GM23338 (cell line): ENCODE results near the gene SMARCC1.

ENCODE experiments used
- EZH2 ChIP-seq: fragments of 200-600 bp; sonication (generic); IDR thresholded peaks from one replicate; pipeline ENCODE4 v1.8.0; 2017; ENCODE audit warnings: antibody characterized with exemption, mild to moderate bottlenecking, low read depth; ENCODE audit not compliant: unreplicated experiment
- EZH2phosphoT487 ChIP-seq: fragments of 200-600 bp; sonication (generic); IDR thresholded peaks from one replicate; pipeline ENCODE4 v1.8.1; 2018; ENCODE audit warnings: antibody characterized with exemption; ENCODE audit not compliant: unreplicated experiment
- JUNB ChIP-seq: IDR thresholded peaks from one replicate; pipeline ENCODE4 v1.6.1; 2016; ENCODE audit warnings: antibody characterized with exemption; ENCODE audit not compliant: unreplicated experiment
- POLR2AphosphoS5 ChIP-seq: IDR thresholded peaks from 2 replicates; pipeline ENCODE4 v1.6.1; 2016; ENCODE audit warnings: antibody characterized with exemption, low read depth
- TF ChIP-seq, protein P1 (sequence below), 2 experiments: fragments of 200-600 bp in 1 of 2; sonication (generic) in 1 of 2; conservative IDR thresholded peaks; 2 replicates each; pipeline versions ENCODE4 v1.5.1 to v1.6.1; 2016 to 2017; ENCODE audit warnings: antibody characterized with exemption in 2 of 2, low read depth in 2 of 2, mild to moderate bottlenecking in 2 of 2, moderate library complexity in 1 of 2
- TF ChIP-seq, protein P2 (sequence below): IDR thresholded peaks from one replicate; pipeline ENCODE4 v1.6.1; 2018; ENCODE audit warnings: antibody characterized with exemption; ENCODE audit not compliant: unreplicated experiment

DNA sequence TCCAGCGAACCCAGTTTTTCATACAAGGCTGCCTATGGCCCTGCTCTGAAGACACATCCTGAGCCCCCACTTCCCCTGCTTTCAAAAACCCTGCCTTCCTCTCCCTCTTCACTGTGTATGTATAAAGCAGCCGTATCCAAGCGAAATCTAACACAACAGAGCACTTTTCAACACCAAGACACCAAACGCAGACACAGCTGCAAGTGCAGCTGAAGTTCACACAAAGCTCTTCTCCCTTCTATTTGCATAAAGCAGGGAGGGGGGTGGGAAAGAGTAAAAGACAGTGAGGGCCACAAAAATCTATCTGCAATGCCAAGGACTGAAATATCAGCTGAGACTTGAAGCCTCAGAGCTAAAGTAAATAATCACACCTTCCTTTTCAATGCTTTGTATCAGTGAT is 168.0 kb downstream of the SMARCC1 start:
- TF ChIP-seq, protein P1, sequence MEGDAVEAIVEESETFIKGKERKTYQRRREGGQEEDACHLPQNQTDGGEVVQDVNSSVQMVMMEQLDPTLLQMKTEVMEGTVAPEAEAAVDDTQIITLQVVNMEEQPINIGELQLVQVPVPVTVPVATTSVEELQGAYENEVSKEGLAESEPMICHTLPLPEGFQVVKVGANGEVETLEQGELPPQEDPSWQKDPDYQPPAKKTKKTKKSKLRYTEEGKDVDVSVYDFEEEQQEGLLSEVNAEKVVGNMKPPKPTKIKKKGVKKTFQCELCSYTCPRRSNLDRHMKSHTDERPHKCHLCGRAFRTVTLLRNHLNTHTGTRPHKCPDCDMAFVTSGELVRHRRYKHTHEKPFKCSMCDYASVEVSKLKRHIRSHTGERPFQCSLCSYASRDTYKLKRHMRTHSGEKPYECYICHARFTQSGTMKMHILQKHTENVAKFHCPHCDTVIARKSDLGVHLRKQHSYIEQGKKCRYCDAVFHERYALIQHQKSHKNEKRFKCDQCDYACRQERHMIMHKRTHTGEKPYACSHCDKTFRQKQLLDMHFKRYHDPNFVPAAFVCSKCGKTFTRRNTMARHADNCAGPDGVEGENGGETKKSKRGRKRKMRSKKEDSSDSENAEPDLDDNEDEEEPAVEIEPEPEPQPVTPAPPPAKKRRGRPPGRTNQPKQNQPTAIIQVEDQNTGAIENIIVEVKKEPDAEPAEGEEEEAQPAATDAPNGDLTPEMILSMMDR (conservative IDR thresholded peaks at IDR 0.05; ENCODE audit: low read depth in 2 of 2), result no peak
- TF ChIP-seq EZH2, result no peak
- TF ChIP-seq, protein P2, sequence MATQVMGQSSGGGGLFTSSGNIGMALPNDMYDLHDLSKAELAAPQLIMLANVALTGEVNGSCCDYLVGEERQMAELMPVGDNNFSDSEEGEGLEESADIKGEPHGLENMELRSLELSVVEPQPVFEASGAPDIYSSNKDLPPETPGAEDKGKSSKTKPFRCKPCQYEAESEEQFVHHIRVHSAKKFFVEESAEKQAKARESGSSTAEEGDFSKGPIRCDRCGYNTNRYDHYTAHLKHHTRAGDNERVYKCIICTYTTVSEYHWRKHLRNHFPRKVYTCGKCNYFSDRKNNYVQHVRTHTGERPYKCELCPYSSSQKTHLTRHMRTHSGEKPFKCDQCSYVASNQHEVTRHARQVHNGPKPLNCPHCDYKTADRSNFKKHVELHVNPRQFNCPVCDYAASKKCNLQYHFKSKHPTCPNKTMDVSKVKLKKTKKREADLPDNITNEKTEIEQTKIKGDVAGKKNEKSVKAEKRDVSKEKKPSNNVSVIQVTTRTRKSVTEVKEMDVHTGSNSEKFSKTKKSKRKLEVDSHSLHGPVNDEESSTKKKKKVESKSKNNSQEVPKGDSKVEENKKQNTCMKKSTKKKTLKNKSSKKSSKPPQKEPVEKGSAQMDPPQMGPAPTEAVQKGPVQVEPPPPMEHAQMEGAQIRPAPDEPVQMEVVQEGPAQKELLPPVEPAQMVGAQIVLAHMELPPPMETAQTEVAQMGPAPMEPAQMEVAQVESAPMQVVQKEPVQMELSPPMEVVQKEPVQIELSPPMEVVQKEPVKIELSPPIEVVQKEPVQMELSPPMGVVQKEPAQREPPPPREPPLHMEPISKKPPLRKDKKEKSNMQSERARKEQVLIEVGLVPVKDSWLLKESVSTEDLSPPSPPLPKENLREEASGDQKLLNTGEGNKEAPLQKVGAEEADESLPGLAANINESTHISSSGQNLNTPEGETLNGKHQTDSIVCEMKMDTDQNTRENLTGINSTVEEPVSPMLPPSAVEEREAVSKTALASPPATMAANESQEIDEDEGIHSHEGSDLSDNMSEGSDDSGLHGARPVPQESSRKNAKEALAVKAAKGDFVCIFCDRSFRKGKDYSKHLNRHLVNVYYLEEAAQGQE, result no peak
- no peak for TF ChIP-seq POLR2AphosphoS5
- TF ChIP-seq JUNB, result no peak
- TF ChIP-seq EZH2phosphoT487, result no peak
